H1 (cell line): ENCODE measurements around the gene ZNF25. TPM values are rescaled to one million over a fixed set of nuclear protein-coding genes. Genes with fewer than 3 reads are reported as not detected.

ENCODE experiments used
- CTCF ChIA-PET: fragments of 300-600 bp; sonication (Branson Sonifier 250); formaldehyde crosslinking; loops from one replicate; lab custom pipeline; 2021; ENCODE audit not compliant: partially characterized antibody; lab: Charles Lee
- POLR2A ChIA-PET: fragments of 300-600 bp; sonication (Branson Sonifier 250); formaldehyde crosslinking; loops from one replicate; lab custom pipeline; 2021; ENCODE audit warnings: inconsistent platforms; ENCODE audit not compliant: partially characterized antibody; lab: Charles Lee
- DNase-seq, 2 experiments: peaks; one replicate each; pipeline versions ENCODE4 v3.0.0 to v3.0.0-alpha.2; 2010 to 2022; ENCODE audit warnings: low spot score in 2 of 2, low read depth in 1 of 2, mixed read lengths in 1 of 2
- FAIRE-seq: peaks from 2 replicates; lab custom pipeline; 2011; peaks lifted over from hg19 to GRCh38; lab: Jason Lieb, UNC
- H2AFZ ChIP-seq: 2 replicates; pipeline ENCODE4 v1.8.1; 2012; ENCODE audit warnings: low read length, inconsistent platforms
- H2AK5ac ChIP-seq: 2 replicates; pipeline ENCODE4 v1.6.1; 2013; ENCODE audit warnings: low read depth, low read length
- H2BK120ac ChIP-seq: replicated peaks from 2 replicates; pipeline ENCODE3; 2013; ENCODE audit warnings: low read depth, low read length, inconsistent platforms
- H2BK12ac ChIP-seq: 2 replicates; pipeline ENCODE4 v1.6.1; 2013; ENCODE audit warnings: low read depth, low read length
- H2BK15ac ChIP-seq: 2 replicates; pipeline ENCODE4 v1.6.1; 2013; ENCODE audit warnings: low read length
- H2BK20ac ChIP-seq: 2 replicates; pipeline ENCODE4 v1.6.1; 2013; ENCODE audit warnings: low read length
- H2BK5ac ChIP-seq: 2 replicates; pipeline ENCODE4 v1.6.1; 2013; ENCODE audit warnings: low read depth, low read length
- H3K14ac ChIP-seq: 2 replicates; pipeline ENCODE4 v1.6.1; 2013; ENCODE audit warnings: inconsistent platforms; ENCODE audit not compliant: insufficient read length
- H3K18ac ChIP-seq: 2 replicates; pipeline ENCODE4 v1.6.1; 2013; ENCODE audit warnings: low read length; ENCODE audit errors: extremely low read depth
- H3K23ac ChIP-seq: 2 replicates; pipeline ENCODE4 v1.6.1; 2013; ENCODE audit warnings: inconsistent platforms; ENCODE audit not compliant: insufficient read length
- H3K23me2 ChIP-seq: 2 replicates; pipeline ENCODE4 v1.6.1; 2013; ENCODE audit warnings: low read depth, low read length
- H3K27ac ChIP-seq: 2 replicates; pipeline ENCODE4 v1.6.1; 2011; ENCODE audit warnings: low read depth, low read length, inconsistent platforms
- H3K27me3 ChIP-seq, 4 experiments: replicated peaks in 1 of 4; 1 replicate in 1 of 4; 2 replicates in 3 of 4; pipeline versions ENCODE4 v1.6.1 to v1.8.1; 2011 to 2013; ENCODE audit warnings: low read length in 3 of 4, mild to moderate bottlenecking in 3 of 4, inconsistent platforms in 2 of 4, mixed read lengths in 2 of 4, moderate library complexity in 1 of 4; ENCODE audit not compliant: control insufficient read depth in 3 of 4, insufficient read depth in 3 of 4; ENCODE audit errors: extremely low read depth in 1 of 4
- H3K36me3 ChIP-seq, 4 experiments: 2 replicates each; pipeline versions ENCODE4 v1.6.1 to v1.8.1; 2011 to 2013; ENCODE audit warnings: mild to moderate bottlenecking in 4 of 4, low read length in 3 of 4, moderate library complexity in 2 of 4, control low read depth in 1 of 4, inconsistent platforms in 1 of 4; ENCODE audit not compliant: insufficient read depth in 4 of 4, control insufficient read depth in 2 of 4
- H3K4ac ChIP-seq: replicated peaks from 2 replicates; pipeline ENCODE3; 2013; ENCODE audit warnings: low read length, low read depth, mixed read lengths, inconsistent platforms; ENCODE audit not compliant: insufficient read length
- H3K4me1 ChIP-seq, 4 experiments: replicated peaks in 1 of 4; 1 replicate in 1 of 4; 2 replicates in 3 of 4; pipeline versions ENCODE4 v1.6.1 to v1.8.1; 2011 to 2013; ENCODE audit warnings: low read length in 3 of 4, inconsistent platforms in 2 of 4, mixed read lengths in 1 of 4; ENCODE audit not compliant: insufficient read depth in 4 of 4, control insufficient read depth in 3 of 4
- H3K4me2 ChIP-seq, 2 experiments: 2 replicates each; pipeline versions ENCODE4 v1.6.1 to v1.8.1; 2011 to 2013; ENCODE audit warnings: low read depth in 2 of 2, low read length in 2 of 2, control low read depth in 1 of 2, inconsistent platforms in 1 of 2, mild to moderate bottlenecking in 1 of 2; ENCODE audit not compliant: insufficient read depth in 1 of 2
- H3K4me3 ChIP-seq, 4 experiments: fragments of 200-600, 300-600 bp in 1 of 4; sonication (generic), shearing (Covaris generic), sonication (Bioruptor Twin) in 1 of 4; 2 replicates each; pipeline versions ENCODE4 v1.5.1 to v1.8.1; 2011 to 2016; ENCODE audit warnings: low read length in 4 of 4, low read depth in 3 of 4, control low read depth in 2 of 4, inconsistent platforms in 2 of 4, mild to moderate bottlenecking in 2 of 4, mixed read lengths in 1 of 4, moderate library complexity in 1 of 4; ENCODE audit not compliant: insufficient read depth in 2 of 4; ENCODE audit errors: extremely low read depth in 1 of 4
- H3K56ac ChIP-seq: replicated peaks from 2 replicates; pipeline ENCODE3; 2013; ENCODE audit warnings: low read depth, mild to moderate bottlenecking, mixed read lengths, low read length, inconsistent platforms; ENCODE audit not compliant: insufficient read length
- H3K79me1 ChIP-seq: 2 replicates; pipeline ENCODE4 v1.6.1; 2013; ENCODE audit warnings: low read depth, low read length, control low read depth
- H3K79me2 ChIP-seq, 2 experiments: 2 replicates each; pipeline versions ENCODE4 v1.6.1 to v1.8.1; 2012 to 2013; ENCODE audit warnings: low read length in 2 of 2, mild to moderate bottlenecking in 2 of 2, inconsistent platforms in 1 of 2; ENCODE audit not compliant: insufficient read depth in 2 of 2, control insufficient read depth in 1 of 2
- H3K9ac ChIP-seq, 4 experiments: replicated peaks in 1 of 4; 1 replicate in 1 of 4; 2 replicates in 3 of 4; pipeline versions ENCODE4 v1.6.1 to v1.8.1; 2011 to 2013; ENCODE audit warnings: low read depth in 3 of 4, low read length in 3 of 4, control low read depth in 2 of 4, mild to moderate bottlenecking in 2 of 4, moderate library complexity in 2 of 4, inconsistent platforms in 1 of 4; ENCODE audit errors: extremely low read depth in 1 of 4
- H3K9me3 ChIP-seq, 2 experiments: 2 replicates each; pipeline versions ENCODE4 v1.6.1 to v1.8.1; 2012 to 2013; ENCODE audit warnings: mild to moderate bottlenecking in 2 of 2, moderate library complexity in 2 of 2, control low read depth in 1 of 2, inconsistent platforms in 1 of 2, low read depth in 1 of 2, low read length in 1 of 2, mixed read lengths in 1 of 2; ENCODE audit not compliant: insufficient read depth in 2 of 2
- H4K20me1 ChIP-seq, 2 experiments: replicated peaks in 1 of 2; 2 replicates each; pipeline versions ENCODE3 to v1.8.1; 2011 to 2013; ENCODE audit warnings: inconsistent platforms in 2 of 2, low read length in 2 of 2, mild to moderate bottlenecking in 1 of 2; ENCODE audit not compliant: insufficient read depth in 2 of 2, control insufficient read depth in 1 of 2
- H4K5ac ChIP-seq: 2 replicates; pipeline ENCODE4 v1.6.1; 2013; ENCODE audit warnings: low read length, low read depth, mixed read lengths, inconsistent platforms; ENCODE audit not compliant: insufficient read length
- H4K8ac ChIP-seq: 2 replicates; pipeline ENCODE4 v1.8.0; 2013; ENCODE audit warnings: mild to moderate bottlenecking, moderate library complexity, low read length, inconsistent platforms; ENCODE audit not compliant: insufficient read depth; ENCODE audit errors: extremely low read depth
- H4K91ac ChIP-seq: replicated peaks from 2 replicates; pipeline ENCODE3; 2013; ENCODE audit warnings: low read length, mixed read lengths, inconsistent platforms; ENCODE audit not compliant: insufficient read length
- BACH1 ChIP-seq: IDR thresholded peaks from 2 replicates; pipeline ENCODE4 v1.6.1; 2012; ENCODE audit warnings: low read length, improper control_type of control experiment
- CTBP2 ChIP-seq: IDR thresholded peaks from 2 replicates; pipeline ENCODE4 v1.7.0; 2011; ENCODE audit warnings: borderline replicate concordance, mild to moderate bottlenecking, moderate library complexity, mixed read lengths, low read length; ENCODE audit not compliant: insufficient read depth, insufficient read length
- EZH2 ChIP-seq: fragments of 200-600 bp; sonication (generic); IDR thresholded peaks from 2 replicates; pipeline ENCODE4 v1.7.1; 2012; ENCODE audit warnings: low read depth, mild to moderate bottlenecking, moderate library complexity, low read length, inconsistent platforms; ENCODE audit not compliant: severe bottlenecking
- GABPA ChIP-seq: IDR thresholded peaks from 2 replicates; pipeline ENCODE4 v1.6.1; 2011; ENCODE audit warnings: mild to moderate bottlenecking, low read length, moderate library complexity, borderline replicate concordance; ENCODE audit not compliant: insufficient read depth
- KDM1A ChIP-seq: fragments of 200-600, 300-600 bp; sonication (generic); IDR thresholded peaks from 2 replicates; pipeline ENCODE4 v1.7.1; 2016; ENCODE audit warnings: mild to moderate bottlenecking, low read length, borderline replicate concordance
- MAX ChIP-seq: IDR thresholded peaks from 2 replicates; pipeline ENCODE4 v1.6.1; 2012; ENCODE audit warnings: inconsistent platforms
- RAD21 ChIP-seq, 2 experiments: IDR thresholded peaks in 1 of 2; conservative IDR thresholded peaks in 1 of 2; 2 replicates each; pipeline ENCODE4 v1.6.1; 2011; ENCODE audit warnings: low read depth in 2 of 2, low read length in 2 of 2, improper control_type of control experiment in 1 of 2, inconsistent platforms in 1 of 2, mild to moderate bottlenecking in 1 of 2, moderate library complexity in 1 of 2
- SAP30 ChIP-seq: fragments of 300-600 bp; sonication (generic); IDR thresholded peaks from 2 replicates; pipeline ENCODE4 v1.7.1; 2012; ENCODE audit warnings: low read length, moderate library complexity, mild to moderate bottlenecking, inconsistent platforms; ENCODE audit not compliant: insufficient read depth, insufficient replicate concordance
- SRF ChIP-seq: IDR thresholded peaks from 2 replicates; pipeline ENCODE4 v1.6.1; 2011; ENCODE audit warnings: mild to moderate bottlenecking, low read depth, low read length, moderate library complexity
- TAF1 ChIP-seq: IDR thresholded peaks from 2 replicates; pipeline ENCODE4 v1.6.1; 2011; ENCODE audit warnings: mild to moderate bottlenecking, low read depth, low read length
- TAF7 ChIP-seq: optimal IDR thresholded peaks from 2 replicates; pipeline ENCODE3; 2011; ENCODE audit warnings: low read depth, mild to moderate bottlenecking, inconsistent platforms, low read length, moderate library complexity, borderline replicate concordance
- WGBS, 2 experiments: shearing (Covaris generic) in 1 of 2; methylation state at CpG; one replicate each; pipeline versions ENCODE4 v1.1.6 to v1.1.7; 2013 to 2015; ENCODE audit warnings: low lambda C conversion rate in 2 of 2, mixed read lengths in 2 of 2, inconsistent platforms in 1 of 2, low coverage in 1 of 2, missing lambda C conversion rate in 1 of 2; ENCODE audit not compliant: insufficient replicate concordance in 2 of 2, insufficient coverage in 1 of 2, insufficient read length in 1 of 2; ENCODE audit errors: extremely low coverage in 1 of 2, missing lambda C conversion rate in 1 of 2; 5-methylcytosine and 5-hydroxymethylcytosine counted together
- polyA plus RNA-seq, 7 experiments: library from polyadenylated mRNA; depleted of rRNA in 3 of 7; stranded (reverse) in 5 of 7; unstranded in 2 of 7; fragments of >200 nt in 5 of 7; fragments of 200-250 nt in 2 of 7; gene quantifications; 1 replicate in 5 of 7; 2 replicates in 1 of 7; 4 replicates in 1 of 7; pipeline versions ENCODE4 v1.2.1 to v1.2.3, GENCODE V29; 2011 to 2013; ENCODE audit warnings: missing spikeins in 2 of 7, mixed read lengths in 2 of 7
- total RNA-seq: library from RNA; stranded (reverse); fragmentation: NEBNext Ultra II Directional; extraction: Animal tissue kit (Norgen Biotek cat#: 25700); gene quantifications from 2 replicates; pipeline ENCODE4 v1.2.1, GENCODE V29; 2021

Gene ZNF25
- total and polyA plus RNA-seq, 2 of the 8 experiments (the other 6 are each of a cell fraction or from before 2014, with no cell fraction given) = 0.17 to 1.3 TPM

- CTCF ChIA-PET = no interaction called here
These were observed 15.6 kb upstream of the ZNF25 start for GRCh38 chr10:37992083-37992482.

More at GRCh38 chr10:37992083-37992482, 15.6 kb upstream of the ZNF25 start:
- Histone ChIP-seq H4K5ac (no peak overlapping the region), H4K91ac (no peak overlapping the region), H3K56ac (no peak overlapping the region), H3K9me3 (peaks cover 40 to 74% of the 10 kb centered on the region in 2 experiments), H3K27me3 (no peaks in the 10 kb centered on the region), H3K23ac (no peak overlapping the region), H2BK15ac (no peak overlapping the region), H2BK12ac (no peak overlapping the region), H2AK5ac (no peak overlapping the region), H3K4ac (no peak overlapping the region), H3K79me2 (no peaks in the 10 kb centered on the region), H2BK5ac (no peak overlapping the region), H2BK120ac (no peak overlapping the region), H2AFZ (no peak overlapping the region), H3K4me1 (no peaks in the 10 kb centered on the region), H3K4me2 (no peak overlapping the region), H4K20me1 (no peaks in the 10 kb centered on the region), H2BK20ac (no peak overlapping the region), H3K23me2 (no peaks in the 10 kb centered on the region), H3K18ac (no peak overlapping the region), H3K14ac (no peak overlapping the region), H3K79me1 (no peaks in the 10 kb centered on the region), H3K4me3 (no peak overlapping the region), H3K27ac (no peak overlapping the region), H4K8ac (no peak overlapping the region), H3K9ac (no peak overlapping the region), H3K36me3 (no peaks in the 10 kb centered on the region; a peak in 1 of 8 replicates)
- no peak for FAIRE-seq
- no peak for DNase-seq
- WGBS, 2 experiments = 80% methylated on average over 3 of the region's 3 CpGs; no CpG with 5 or more reads in 1 of the 2 experiments
- POLR2A ChIA-PET = no interaction called here
- TF ChIP-seq EZH2 = no peak
- TF ChIP-seq GABPA = no peak
- no peak for TF ChIP-seq RAD21 (IDR thresholded peaks at IDR 0.05 in 1 of 2, conservative IDR thresholded peaks at IDR 0.05 in 1 of 2; ENCODE audit: low read depth in 2 of 2, low read length in 2 of 2)
- no peak for TF ChIP-seq TAF7
- no peak for TF ChIP-seq TAF1
- TF ChIP-seq SAP30 = no peak
- TF ChIP-seq CTBP2 = no peak
- TF ChIP-seq SRF = no peak
- no peak for TF ChIP-seq KDM1A
- no peak for TF ChIP-seq MAX
- no peak for TF ChIP-seq BACH1
